Central memory CD8-positive, alpha-beta T cell (primary cell): ENCODE data around the gene BCORL1.

Experiments
- ATAC-seq: fragments of 150-1000 bp; cut with Tn5 transposase; replicated peaks from 2 replicates; pipeline ENCODE4 v1.10.0; 2022; ENCODE audit warnings: mild to moderate bottlenecking, moderate FRiP score, moderate number of reproducible peaks; ENCODE audit not compliant: poor library complexity, severe bottlenecking; ENCODE audit errors: extremely low read depth
- DNase-seq, 2 donors: peaks; one replicate each; pipeline ENCODE4 v3.0.0; 2021; ENCODE audit warnings: low spot score in 2 of 2
- H3K27ac Mint-ChIP-seq: one replicate; pipeline ENCODE4 v1.8.0; 2022; ENCODE audit warnings: low read depth, mild to moderate bottlenecking, moderate library complexity, mixed read lengths
- H3K27me3 Mint-ChIP-seq: one replicate; pipeline ENCODE4 v1.8.0; 2022; ENCODE audit warnings: mixed read lengths
- H3K36me3 Mint-ChIP-seq: one replicate; pipeline ENCODE4 v1.8.0; 2022; ENCODE audit warnings: mild to moderate bottlenecking, moderate library complexity, mixed read lengths; ENCODE audit not compliant: insufficient read depth
- H3K4me1 Mint-ChIP-seq: one replicate; pipeline ENCODE4 v1.8.0; 2022; ENCODE audit warnings: mixed read lengths
- H3K4me3 Mint-ChIP-seq: one replicate; pipeline ENCODE4 v1.8.0; 2022; ENCODE audit warnings: mild to moderate bottlenecking, moderate library complexity, mixed read lengths
- H3K9me3 Mint-ChIP-seq: one replicate; pipeline ENCODE4 v1.8.0; 2022; ENCODE audit warnings: mixed read lengths

Gene BCORL1

GRCh38 chrX:129976441-129976840 lies 6.0 kb upstream of the BCORL1 start:
- no peak for DNase-seq
- Mint-ChIP-seq H3K9me3 (no peaks in the 10 kb centered on the region), H3K27me3 (no peaks in the 10 kb centered on the region), H3K4me3 (no peak overlapping the region), H3K27ac (no peak overlapping the region), H3K36me3 (no peaks in the 10 kb centered on the region), H3K4me1 (peaks cover 6% of the 10 kb centered on the region)
- no peak for ATAC-seq

GRCh38 chrX:129979207-129979920 lies 3.1 kb upstream of the BCORL1 start:
- no peaks in the 10 kb centered on the region for H3K9me3 Mint-ChIP-seq
- H3K27me3 Mint-ChIP-seq: no peaks in the 10 kb centered on the region
- no peak for DNase-seq
- ATAC-seq: no peak
- peaks cover 10% of the 10 kb centered on the region for H3K36me3 Mint-ChIP-seq
- peak overlapping the region; percentile 72 for H3K4me3 Mint-ChIP-seq
- H3K27ac Mint-ChIP-seq: no peak overlapping the region
- peaks cover 9% of the 10 kb centered on the region for H3K4me1 Mint-ChIP-seq

- H3K4me1 Mint-ChIP-seq: peaks cover 15% of the 10 kb centered on the region
- no peaks in the 10 kb centered on the region for H3K27me3 Mint-ChIP-seq
- ATAC-seq (no peak), DNase-seq (no peak)
- H3K27ac Mint-ChIP-seq: no peak overlapping the region
- peak overlapping the region; percentile 59 for H3K4me3 Mint-ChIP-seq
- no peaks in the 10 kb centered on the region for H3K9me3 Mint-ChIP-seq
- peaks cover 10% of the 10 kb centered on the region for H3K36me3 Mint-ChIP-seq
These were observed 2.4 kb upstream of the BCORL1 start for GRCh38 chrX:129980001-129980401.

GRCh38 chrX:129980540-129981199 lies 1.8 kb upstream of the BCORL1 start:
- Mint-ChIP-seq H3K36me3 (peaks cover 10% of the 10 kb centered on the region), H3K27ac (no peak overlapping the region), H3K9me3 (no peaks in the 10 kb centered on the region), H3K4me3 (peak overlapping the region; percentile 59), H3K4me1 (peaks cover 19% of the 10 kb centered on the region), H3K27me3 (no peaks in the 10 kb centered on the region)
- ATAC-seq: no peak
- DNase-seq: no peak

GRCh38 chrX:129981200-129981553 lies 1.3 kb upstream of the BCORL1 start:
- ATAC-seq (no peak), DNase-seq (no peak)
- H3K4me3 Mint-ChIP-seq: no peak overlapping the region

GRCh38 chrX:129981752-129982299 lies 609 bp upstream of the BCORL1 start:
- Mint-ChIP-seq H3K9me3 (no peaks in the 10 kb centered on the region), H3K36me3 (peaks cover 10% of the 10 kb centered on the region), H3K27ac (no peak overlapping the region), H3K4me3 (no peak overlapping the region), H3K27me3 (no peaks in the 10 kb centered on the region), H3K4me1 (peaks cover 22% of the 10 kb centered on the region)
- ATAC-seq (no peak), DNase-seq (no peak)

More at GRCh38 chrX:129981200-129981553, 1.3 kb upstream of the BCORL1 start:
- peaks cover 10% of the 10 kb centered on the region for H3K36me3 Mint-ChIP-seq
- peaks cover 19% of the 10 kb centered on the region for H3K4me1 Mint-ChIP-seq
- H3K27ac Mint-ChIP-seq: no peak overlapping the region
- no peaks in the 10 kb centered on the region for H3K9me3 Mint-ChIP-seq
- H3K27me3 Mint-ChIP-seq: no peaks in the 10 kb centered on the region

- H3K4me1 Mint-ChIP-seq: peaks cover 32% of the 10 kb centered on the region
- no peaks in the 10 kb centered on the region for H3K9me3 Mint-ChIP-seq
- H3K4me3 Mint-ChIP-seq: no peak overlapping the region
- no peak overlapping the region for H3K27ac Mint-ChIP-seq
- no peak for ATAC-seq
- peaks cover 12% of the 10 kb centered on the region for H3K36me3 Mint-ChIP-seq
- DNase-seq: no peak
- H3K27me3 Mint-ChIP-seq: no peaks in the 10 kb centered on the region
These were observed 1.2 kb downstream of the BCORL1 start for GRCh38 chrX:129983575-129984110.

GRCh38 chrX:129984111-129984958 lies 1.9 kb downstream of the BCORL1 start:
- Mint-ChIP-seq H3K4me1 (peaks cover 32% of the 10 kb centered on the region), H3K36me3 (peaks cover 12% of the 10 kb centered on the region), H3K9me3 (no peaks in the 10 kb centered on the region), H3K4me3 (no peak overlapping the region), H3K27me3 (no peaks in the 10 kb centered on the region), H3K27ac (peak overlapping the region; percentile 65)
- no peak for ATAC-seq
- DNase-seq: no peak

GRCh38 chrX:129987871-129988270 lies 5.4 kb downstream of the BCORL1 start:
- ATAC-seq (no peak), DNase-seq (no peak)
- no peaks in the 10 kb centered on the region for H3K9me3 Mint-ChIP-seq
- peaks cover 24% of the 10 kb centered on the region for H3K4me1 Mint-ChIP-seq
- no peak overlapping the region for H3K4me3 Mint-ChIP-seq
- peaks cover 4% of the 10 kb centered on the region for H3K36me3 Mint-ChIP-seq
- H3K27me3 Mint-ChIP-seq: no peaks in the 10 kb centered on the region
- no peak overlapping the region for H3K27ac Mint-ChIP-seq

GRCh38 chrX:129992181-129992580 lies 9.7 kb downstream of the BCORL1 start:
- H3K9me3 Mint-ChIP-seq: no peaks in the 10 kb centered on the region
- H3K27ac Mint-ChIP-seq: no peak overlapping the region
- H3K36me3 Mint-ChIP-seq: peaks cover 2% of the 10 kb centered on the region
- H3K4me1 Mint-ChIP-seq: peaks cover 6% of the 10 kb centered on the region
- ATAC-seq: no peak
- DNase-seq: no peak
- no peak overlapping the region for H3K4me3 Mint-ChIP-seq
- H3K27me3 Mint-ChIP-seq: no peaks in the 10 kb centered on the region

- Mint-ChIP-seq H3K4me1 (peaks cover under 1% of the 10 kb centered on the region), H3K27me3 (no peaks in the 10 kb centered on the region), H3K36me3 (peaks cover 6% of the 10 kb centered on the region), H3K4me3 (no peak overlapping the region), H3K9me3 (no peaks in the 10 kb centered on the region), H3K27ac (no peak overlapping the region)
- DNase-seq (no peak), ATAC-seq (no peak)
These were observed 13.7 kb downstream of the BCORL1 start for GRCh38 chrX:129996120-129996519.

GRCh38 chrX:129997086-129997485 lies 14.7 kb downstream of the BCORL1 start:
- no peak for DNase-seq
- H3K4me3 Mint-ChIP-seq: no peak overlapping the region
- no peak for ATAC-seq
- peaks cover 6% of the 10 kb centered on the region for H3K36me3 Mint-ChIP-seq
- H3K27me3 Mint-ChIP-seq: no peaks in the 10 kb centered on the region
- peaks cover 10% of the 10 kb centered on the region for H3K4me1 Mint-ChIP-seq
- no peaks in the 10 kb centered on the region for H3K9me3 Mint-ChIP-seq
- no peak overlapping the region for H3K27ac Mint-ChIP-seq
